Activated CD8-positive, alpha-beta memory T cell treated with anti-CD3 and anti-CD28 coated beads, Interleukin-2, amount 50 U/mL, for 48 hours (primary cell): ENCODE data around the gene MAP4K4.
"Not testable (repeated sequence)": the region's sequence is repeated elsewhere in the genome, so short reads cannot be mapped to it uniquely, and the experiment has no call there.

Experiments
- DNase-seq: peaks from one replicate; pipeline ENCODE4 v3.0.0-alpha.2; 2020

The MAP4K4 gene

DNA sequence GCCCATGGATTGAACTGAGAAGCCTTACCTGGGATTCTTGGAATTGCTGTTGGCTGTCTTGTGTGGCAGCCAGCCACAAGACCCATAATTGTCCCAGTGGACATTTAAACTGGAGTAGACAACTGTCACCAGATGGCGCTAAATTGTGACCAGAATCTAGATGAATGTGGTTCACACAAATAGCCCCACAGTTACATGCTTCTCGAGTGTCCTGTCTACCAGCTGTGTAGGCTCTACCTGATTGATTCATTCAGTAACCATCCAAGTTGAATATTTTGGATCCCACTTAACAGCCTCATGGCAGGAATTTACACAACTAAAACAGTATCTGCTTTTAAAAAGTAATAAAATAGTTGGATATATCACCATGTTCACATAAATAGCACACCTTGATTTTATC, 73.2 kb downstream of the MAP4K4 start:
- no peak for DNase-seq

DNA sequence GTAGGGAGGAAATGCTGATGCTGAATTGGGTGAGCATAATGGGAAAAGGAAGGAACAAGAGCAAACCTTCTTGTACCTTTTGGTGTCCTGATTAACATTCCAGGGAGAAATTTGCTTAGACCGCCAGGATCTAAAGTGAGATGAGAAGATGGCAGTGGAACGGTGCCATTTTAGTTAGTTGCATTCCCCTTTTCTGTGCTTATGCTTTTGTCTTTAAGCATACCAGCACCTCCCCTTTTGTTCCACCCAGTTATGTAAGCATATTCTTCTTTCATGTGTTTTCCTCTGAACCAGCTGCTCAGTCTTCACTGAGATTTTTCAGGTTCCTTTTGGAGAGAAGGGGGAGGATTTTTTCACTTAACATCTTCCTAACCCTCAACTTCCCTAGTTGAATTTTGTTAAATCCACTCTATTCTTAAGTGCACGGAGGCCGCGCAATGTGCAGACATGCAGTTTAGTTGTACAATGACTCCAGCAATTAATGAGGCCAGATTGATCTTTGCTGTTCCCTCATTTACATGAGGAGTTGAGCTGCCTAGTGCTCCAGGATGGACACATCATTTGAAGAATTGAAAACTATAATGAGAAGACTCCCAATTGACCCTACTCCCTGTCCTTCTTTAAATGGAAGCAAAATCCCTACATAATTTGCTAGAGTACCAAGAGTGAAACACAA, 73.9 kb downstream of the MAP4K4 start:
- DNase-seq: no peak

DNA sequence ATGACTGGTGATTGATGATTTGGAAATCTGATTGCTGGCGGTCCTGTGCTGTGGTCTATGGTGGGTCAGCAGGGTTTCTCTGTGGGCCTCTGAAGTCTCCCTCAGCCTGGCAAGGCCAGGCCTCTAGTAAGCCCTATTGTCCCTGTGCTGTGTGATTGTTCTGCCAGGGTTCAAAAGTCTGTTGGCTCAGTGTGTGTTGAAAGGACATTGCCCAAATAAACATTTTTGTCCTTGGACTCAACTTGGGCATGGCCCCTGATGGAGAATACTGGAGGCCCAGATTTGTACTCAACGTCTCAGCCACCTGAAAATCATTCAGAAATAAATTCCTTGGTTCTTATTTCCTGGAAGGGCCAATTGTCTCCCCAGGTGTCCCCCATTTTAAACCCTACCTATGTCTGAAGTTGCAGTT, 74.4 kb downstream of the MAP4K4 start:
- no peak for DNase-seq

DNA sequence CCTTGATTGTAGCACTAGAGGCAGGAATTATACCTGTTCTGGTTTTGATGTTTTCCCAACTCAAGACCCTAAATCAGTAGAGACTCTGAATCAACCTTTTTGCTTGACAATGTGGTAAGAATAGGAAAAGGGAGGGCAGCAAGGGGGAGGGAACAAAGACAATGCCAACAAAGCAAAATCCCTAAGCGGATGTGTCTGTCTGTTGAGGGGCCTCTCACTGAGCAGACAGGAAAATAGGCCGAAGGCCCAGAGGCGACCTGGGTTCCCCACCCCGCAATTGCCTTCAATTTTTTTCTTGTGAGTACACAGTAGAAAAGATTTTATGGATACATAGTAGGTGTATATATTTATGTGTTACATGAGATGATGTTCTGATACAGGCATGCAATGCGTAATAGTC, 75.6 kb downstream of the MAP4K4 start:
- no peak for DNase-seq

DNA sequence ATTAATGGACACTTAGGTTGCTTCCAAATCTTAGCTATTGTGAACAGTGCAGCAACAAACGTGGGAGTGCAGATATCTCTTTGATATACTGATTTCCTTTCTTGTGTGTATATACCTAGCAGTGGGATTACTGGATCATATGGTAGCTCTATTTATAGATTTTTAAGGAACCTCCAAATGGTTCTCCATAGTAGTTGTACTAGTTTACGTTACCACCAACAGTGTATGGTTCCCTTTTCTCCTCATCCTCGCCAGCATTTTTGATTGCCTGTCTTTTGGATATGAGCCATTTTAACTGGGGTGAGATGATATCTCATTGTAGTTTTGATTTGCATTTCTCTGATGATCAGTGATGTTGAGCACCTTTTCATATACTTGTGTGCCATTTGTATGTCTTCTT, 76.5 kb downstream of the MAP4K4 start:
- not testable (repeated sequence) for DNase-seq

DNA sequence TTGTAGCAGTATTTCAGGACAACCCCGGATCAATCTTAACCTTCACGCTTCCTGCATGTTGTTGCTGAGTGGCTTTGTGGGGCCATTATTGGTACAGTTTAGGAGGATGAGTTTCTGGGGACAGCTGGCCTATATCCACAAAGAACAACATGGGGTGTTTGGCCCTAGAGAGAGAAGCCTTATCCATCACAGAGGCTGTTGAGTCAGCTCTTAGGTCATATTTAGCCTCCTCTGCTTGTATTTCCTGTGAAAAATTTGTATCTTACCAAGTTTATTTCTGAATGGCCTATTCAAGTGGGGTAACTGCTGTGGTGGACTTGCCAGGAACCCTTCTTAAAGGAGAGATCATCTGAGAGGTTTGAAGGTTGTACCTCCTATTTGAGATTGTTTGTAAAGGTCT, 77.6 kb downstream of the MAP4K4 start:
- no peak for DNase-seq

DNA sequence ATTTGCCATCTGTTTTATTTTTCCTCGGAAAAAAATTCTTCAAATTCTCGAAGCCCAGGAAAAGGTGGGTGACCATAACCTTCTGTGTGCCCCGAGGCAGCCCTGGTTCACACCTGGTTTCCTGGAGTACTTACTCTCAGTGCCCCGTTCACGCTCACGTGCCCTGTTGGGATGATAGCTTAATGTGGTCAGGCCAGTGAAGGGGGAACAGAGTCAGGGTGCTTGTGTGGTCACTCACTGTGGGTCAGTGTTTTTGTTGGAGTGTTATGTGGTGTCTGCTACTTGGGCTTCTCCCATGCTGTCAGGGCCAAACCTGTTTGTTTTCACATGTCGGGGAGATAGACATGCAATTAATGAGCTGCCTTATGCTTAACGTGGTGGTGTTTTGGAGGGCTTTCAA, 78.1 kb downstream of the MAP4K4 start:
- DNase-seq: no peak

DNA sequence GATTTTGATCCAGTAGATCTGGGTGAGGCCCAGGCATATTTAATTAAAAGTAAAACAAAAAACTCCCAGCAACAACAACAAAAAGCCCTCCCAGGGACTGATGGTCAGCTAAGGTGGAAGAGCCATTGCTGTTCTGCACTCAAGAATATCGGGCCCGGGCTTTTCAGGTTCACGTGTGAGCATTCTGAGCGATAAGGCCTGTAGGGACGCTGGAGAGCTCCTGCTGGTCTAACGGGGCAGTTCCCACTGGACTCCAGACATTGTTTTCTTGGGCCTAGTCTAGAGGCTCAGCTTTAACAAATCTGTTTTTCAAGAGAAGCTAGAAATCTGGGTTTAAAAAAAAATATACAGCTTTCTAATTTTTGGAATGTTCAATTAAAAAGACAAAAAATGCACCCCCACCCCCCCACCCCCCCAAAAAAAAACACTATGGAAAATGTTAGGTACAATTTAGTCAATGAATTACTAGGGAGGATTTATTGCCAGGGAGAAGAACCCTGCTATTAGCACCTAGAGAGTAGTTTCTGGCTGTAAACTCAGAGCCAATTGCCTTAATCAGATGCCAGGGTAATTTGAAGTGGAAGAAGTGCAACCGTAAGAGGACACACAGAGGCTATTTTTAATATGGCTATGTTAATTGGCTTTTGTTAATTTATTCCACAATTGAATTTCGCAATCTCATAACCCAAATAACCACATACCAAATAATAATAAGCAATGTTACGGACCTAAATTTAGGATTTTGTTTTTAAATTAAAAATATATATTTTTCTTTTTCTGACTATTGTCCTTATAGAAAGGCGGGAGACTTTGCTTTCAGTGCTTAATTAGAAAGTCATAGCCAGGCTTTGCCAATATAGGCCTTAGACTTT, 78.9 kb downstream of the MAP4K4 start:
- DNase-seq: no peak

DNA sequence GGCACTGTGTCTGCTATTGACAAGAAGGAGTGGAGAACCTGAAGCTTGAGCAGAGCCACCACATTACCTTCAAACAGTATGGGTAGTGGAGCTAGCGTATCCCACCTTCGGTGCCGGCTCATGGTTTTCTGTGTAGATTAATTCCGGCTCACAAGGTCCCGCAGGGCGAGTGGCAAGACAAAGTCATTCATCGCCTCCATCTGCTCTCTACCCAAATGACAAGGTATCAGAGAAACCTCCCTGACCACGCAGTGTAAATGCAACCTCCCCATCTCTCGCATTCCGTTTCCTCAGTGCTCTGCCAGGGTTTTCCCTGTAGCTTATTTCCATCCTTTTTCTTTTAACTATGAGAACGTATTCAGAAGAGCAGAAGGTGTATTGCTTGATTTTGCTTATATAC, 79.8 kb downstream of the MAP4K4 start:
- no peak for DNase-seq

DNA sequence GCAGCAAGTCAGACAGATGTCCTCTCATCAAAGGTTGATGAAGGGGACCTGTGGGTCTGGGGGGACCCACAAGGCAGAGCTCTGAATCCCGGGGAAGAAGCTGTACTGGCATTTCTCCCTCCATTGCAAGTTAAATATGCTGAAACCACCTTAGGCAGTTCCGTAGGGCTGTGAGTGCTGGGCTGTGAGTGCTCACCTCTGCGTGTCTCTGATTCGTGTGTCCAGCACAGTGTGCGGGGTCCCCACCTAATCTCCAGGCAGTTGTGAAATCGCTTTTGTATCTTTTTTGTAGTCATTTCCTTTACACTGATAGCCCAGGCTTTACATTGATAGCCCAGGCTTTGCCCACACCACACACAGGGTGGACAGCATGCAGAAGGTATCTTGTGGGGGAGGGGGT, 80.6 kb downstream of the MAP4K4 start:
- DNase-seq: no peak

DNA sequence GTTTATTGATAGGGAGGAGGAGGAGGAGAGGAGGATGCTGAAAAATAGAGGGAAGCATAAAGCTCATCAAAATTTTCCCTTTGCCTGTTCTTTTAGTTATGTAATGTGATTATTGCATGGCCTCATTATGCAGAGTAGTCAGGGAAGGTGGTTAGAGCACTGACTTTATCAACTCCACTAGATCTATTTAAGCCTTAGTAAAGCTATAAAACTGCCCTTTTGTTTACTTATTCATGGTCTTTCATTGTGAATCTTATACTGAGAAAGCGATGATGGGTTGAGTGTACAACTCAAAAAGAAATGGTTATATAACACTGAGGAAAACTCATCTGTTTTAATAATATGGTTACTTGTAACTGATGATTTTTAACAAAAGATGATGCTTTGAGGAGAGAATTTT, 81.7 kb downstream of the MAP4K4 start:
- DNase-seq: no peak

DNA sequence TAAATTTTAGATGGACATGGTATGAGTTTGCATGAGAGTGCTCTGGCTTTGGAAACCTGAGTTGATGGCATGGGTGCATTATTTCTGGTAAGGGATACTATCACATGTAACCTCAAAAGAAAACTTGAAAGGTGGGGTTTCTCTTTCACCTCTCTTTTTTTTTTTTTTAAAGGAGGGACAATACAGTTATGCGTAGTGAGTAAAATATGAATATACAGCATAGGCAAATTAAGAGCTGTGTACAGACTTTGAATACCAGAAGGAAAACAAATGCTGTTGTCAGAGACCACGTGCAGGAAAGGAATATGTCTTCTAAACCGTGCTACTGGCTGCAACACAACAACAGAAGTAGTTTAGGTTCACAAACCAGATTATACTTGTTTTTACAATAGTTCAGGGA, 82.1 kb downstream of the MAP4K4 start:
- no peak for DNase-seq

DNA sequence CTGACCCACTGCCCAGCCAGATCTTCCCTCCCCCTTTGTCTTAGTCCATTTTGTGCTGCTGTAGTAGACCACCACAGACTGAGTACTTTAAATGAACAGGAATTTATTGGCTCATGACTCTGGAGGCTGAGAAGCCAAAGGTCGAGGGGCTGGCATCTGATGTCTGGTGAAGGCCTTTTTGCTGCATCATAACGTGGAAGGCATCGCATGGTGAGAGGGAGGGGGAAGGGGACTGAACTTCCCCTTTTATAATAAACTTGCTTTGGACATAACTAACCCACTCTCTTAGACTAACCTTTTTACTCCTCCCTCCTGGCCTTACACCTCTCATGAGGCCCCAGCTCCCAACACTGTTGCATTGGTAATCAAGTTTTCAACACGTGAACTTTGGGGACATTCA, 83.8 kb downstream of the MAP4K4 start:
- no peak for DNase-seq

DNA sequence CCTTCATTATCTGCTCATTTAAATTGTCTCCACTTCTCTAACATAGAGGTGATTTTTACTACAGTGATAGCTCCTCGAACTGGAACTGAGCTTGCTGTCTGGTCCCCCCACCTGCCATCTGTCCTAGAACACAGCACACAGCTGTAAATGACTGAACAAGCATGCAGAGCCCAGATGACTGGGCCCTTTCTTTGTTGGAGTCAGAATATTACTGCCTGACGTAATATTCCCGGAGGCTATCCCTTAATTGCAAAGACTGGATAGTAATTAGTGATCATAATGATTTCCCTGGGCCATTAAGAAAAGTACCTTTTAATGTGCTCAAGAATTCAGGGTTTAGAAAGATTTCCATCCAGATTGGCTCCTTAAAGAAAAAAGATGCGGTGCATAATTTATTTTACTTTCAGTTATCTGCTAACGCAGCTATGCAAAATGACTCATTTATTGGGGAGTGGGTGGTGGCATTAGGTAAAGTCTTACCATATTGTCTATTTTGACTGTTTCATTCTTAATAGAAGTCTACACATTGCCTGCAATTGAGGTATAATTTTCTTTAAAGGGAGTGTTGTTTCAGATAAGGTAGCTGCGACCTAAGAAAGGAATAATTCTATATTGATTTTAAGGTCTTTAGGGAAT, 84.4 kb downstream of the MAP4K4 start:
- no peak for DNase-seq

DNA sequence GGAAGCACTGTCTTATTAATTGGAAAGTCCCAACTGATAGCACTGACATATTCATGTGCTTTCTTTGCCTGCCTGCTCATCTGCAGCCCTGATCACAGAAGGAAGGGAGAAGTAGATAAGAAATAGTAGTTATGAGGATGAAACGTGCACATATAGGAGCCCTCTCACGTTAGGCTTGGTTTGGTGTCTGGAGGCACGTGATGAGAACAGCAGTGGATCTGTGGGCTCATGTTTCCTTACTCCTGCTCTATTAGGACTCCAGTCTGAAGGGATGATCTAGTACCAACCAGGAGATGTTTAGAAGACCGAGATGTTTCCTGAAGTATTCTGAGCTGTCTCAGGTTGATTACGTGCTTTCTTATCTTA, 84.9 kb downstream of the MAP4K4 start:
- no peak for DNase-seq

DNA sequence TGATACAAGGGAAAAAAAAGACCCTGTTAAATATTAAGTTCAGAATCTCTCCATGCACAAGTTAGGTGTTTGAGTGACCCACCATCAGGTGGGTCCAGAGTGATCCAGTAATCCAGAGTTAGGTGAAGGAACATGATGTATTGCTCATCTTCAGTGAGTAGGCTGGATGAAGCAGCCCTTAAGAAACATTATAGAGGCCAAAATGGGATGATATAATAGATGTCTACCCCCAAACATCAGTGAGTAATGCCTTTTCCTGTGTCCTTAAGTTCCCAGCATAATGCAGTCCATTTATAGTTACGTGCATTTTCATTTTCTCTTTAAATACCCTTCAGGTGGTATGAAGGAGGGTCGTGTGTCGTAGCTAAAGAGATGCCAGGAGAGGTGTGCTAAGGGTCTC, 89.6 kb downstream of the MAP4K4 start:
- DNase-seq: no peak

DNA sequence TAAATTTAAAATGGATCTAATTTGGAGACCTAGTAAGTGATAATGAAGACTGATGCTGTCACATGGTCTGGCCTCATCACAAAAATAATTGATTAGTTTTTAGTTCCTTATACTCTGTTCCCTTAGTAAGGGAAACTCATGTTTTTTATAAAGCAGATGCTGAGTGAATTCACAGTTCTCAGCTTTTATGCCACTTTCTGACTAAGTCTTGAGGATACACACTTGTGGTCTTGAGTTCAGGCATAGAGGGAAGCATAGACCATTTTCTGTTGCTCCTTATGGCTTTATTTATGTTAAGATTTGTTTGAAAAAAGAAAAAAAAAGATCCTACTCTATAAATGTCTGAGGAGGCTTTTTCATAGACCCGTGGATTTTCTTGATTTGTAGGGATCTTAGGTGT, 91.1 kb downstream of the MAP4K4 start:
- DNase-seq: no peak

DNA sequence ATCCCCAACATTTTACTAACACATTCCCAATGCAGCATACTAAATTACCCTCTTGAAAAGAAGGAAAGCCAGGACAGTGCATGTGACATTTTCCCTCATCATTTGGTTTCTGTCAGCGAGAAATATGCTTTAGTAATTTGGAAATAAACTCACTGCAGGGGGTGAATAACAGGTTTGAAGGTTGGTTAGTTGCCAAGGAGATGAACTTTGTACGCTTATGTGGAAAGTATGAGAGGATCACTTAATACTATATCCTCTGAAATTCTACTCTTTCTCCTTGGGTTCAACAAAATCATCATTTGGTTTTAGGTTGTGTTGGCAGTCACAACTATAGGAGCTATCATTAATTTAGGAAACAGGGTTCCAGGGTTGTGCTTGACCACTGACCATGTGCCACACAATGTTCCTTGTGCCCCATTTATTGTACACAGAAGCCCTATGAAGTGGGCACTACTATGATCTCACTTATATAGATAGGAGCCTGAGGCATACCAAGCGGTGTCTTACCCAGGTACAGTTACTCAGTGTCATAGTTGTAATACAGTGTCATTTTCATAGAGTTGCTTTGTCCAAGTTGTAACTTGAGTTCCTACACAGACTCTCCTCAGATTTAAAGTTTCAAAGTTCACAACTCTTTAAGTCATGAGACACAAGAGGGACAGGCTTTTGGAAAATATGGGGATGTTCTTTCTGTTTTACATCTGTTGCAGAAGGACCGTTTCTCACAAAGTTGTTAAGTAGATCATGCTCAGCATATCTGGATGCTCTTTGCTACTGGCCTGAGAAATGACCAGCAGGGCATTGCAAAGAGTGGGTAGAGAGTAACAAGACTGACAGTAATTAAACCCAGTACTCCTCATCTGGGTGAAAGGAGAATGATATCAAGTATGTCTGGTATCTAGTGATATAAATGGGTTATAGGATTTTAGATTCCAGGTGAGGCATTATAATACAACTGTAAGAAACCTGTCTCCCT, 91.8 kb downstream of the MAP4K4 start:
- DNase-seq: no peak

DNA sequence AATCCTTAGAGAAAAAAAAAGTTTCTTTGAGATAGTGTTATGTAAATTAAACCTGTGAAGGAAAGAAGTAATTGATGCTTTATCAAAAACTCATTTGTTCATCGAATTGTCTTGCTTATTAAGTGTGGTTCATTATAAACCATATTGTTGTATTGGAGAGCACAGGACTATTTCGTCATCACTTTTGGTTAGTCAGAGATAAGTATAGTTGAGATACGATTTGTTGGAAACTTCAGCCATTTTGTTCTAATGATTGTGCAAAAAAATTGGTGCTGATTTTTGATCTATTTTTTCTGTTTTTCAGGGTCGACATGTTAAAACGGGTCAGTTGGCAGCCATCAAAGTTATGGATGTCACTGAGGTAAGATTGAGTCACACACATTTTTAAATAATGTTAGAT, 92.9 kb downstream of the MAP4K4 start:
- DNase-seq: no peak

DNA sequence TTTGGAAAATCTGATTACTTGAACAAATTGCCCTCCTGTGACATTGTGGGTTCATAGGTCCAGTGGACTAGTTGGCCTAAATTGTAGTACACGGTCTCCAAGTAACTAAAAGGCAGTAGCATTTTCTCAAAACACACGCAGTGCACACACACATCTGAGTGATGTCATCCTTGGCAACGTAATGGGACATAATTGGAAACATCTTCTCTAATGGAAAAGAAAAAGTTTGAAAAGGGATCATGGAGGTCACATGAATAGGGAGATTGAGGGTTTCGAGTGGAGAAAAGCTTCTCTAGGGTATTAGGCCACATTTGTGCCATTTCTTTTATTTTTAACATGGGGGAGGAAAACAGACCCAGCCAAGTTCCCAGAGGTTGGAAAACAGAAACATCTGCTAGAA, 93.3 kb downstream of the MAP4K4 start:
- DNase-seq: no peak

DNA sequence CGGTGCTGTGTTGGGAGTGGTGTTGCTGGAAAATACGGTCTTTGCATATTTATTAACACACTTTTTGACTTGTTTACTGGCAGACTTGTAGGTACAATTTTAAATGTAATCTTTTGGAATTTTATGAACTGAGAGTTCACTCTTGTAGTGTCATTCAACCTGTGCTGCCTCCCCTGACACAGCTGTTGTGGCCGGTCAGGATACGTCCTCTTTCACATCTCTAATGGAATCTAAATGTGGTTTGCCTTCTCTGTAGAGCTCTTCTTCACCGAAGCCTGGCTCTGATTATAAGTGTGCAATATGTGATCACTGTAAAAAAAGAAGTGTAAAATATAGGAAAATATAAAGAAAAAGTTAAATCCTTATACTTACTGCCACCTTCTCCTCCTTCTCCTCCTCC, 94.7 kb downstream of the MAP4K4 start:
- DNase-seq: no peak

DNA sequence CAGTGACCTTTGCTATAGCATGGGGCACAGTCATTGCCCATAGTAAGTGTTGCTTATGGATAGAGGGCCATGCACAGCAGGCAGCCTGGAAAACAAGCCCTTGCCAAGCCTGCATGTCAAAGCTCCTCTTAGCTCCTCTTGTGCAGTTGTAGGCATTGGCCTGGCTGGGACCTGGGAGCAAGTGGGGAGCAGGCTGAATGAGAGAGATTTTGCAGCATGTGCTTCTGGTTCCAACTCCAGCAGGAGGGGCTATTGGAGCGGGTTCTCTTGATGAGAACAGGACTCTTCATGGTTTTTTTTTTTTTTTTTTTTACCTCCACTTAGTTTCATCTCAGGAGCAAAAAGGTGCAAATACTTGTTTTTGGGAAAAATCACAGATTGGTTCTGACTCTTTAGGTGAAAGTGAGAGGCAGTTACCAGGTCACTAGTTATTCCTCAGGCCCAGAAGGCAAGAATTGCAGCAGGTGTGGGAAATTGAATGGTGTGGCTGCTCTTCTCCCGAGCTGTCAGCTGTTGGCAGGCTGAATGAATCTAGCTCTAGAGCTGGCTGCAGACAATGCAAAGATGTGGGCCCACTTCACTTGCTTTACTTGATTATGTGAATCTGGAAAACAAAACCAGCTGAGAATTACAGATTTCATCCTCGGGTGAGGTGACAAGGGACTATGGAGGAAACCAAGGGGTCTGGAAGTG, 95.9 kb downstream of the MAP4K4 start:
- no peak for DNase-seq
